ENCODE results near the gene CTXN1. TPM values are rescaled to one million over a fixed set of nuclear protein-coding genes. Genes with fewer than 3 reads are reported as not detected.
A peak's percentile ranks its signal among the peaks of the same experiment; 100 is the strongest.

The CTXN1 gene
- total and polyA plus RNA-seq, 8 donors = 4.2 to 13.3 (median 8.6) TPM

DNA sequence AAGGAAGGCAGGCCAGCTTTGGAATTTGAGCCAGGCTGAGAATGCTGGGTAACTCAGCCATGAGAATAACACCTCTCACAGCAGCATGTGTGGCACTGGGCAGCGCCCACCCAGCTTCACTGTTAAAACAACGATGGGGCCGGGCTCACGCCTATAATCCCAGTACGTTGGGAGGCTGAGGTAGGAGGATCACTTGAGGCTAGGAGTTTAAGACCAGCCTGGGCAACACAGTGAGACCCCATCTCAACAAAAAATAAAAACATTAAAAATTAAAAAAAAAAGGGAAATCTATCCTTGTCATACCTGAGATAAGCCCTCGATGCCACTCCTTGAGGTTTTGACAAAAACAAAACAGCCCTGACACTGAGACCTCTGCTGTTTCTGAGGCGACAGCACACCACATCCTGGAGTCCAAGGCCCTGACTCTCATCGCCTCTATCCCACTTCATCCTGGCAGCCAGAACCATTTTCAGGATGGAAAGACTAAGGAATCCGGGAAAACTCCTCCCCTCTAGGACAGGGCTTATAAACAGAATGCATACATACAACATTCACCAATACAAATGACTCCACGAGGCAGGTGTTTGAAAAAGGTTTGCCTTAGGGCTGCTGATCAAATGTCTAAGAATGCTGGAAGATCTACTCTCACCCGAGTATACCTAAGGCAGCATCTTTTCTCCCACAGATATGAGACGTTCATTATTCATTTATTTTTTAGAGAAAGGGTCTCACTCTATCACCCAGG lies 40.2 kb upstream of the CTXN1 start:
- intact Hi-C loops (cut with DNase I) = loop anchor here in 1 of 2 donors (10.0 kb wide), 1 partner anchor 289 kb away; no protein-coding TSS in a partner anchor
- H3K36me3 ChIP-seq = peaks cover 0 to 91% of the 10 kb centered on the region in 2 donors
- TF ChIP-seq, protein P1, sequence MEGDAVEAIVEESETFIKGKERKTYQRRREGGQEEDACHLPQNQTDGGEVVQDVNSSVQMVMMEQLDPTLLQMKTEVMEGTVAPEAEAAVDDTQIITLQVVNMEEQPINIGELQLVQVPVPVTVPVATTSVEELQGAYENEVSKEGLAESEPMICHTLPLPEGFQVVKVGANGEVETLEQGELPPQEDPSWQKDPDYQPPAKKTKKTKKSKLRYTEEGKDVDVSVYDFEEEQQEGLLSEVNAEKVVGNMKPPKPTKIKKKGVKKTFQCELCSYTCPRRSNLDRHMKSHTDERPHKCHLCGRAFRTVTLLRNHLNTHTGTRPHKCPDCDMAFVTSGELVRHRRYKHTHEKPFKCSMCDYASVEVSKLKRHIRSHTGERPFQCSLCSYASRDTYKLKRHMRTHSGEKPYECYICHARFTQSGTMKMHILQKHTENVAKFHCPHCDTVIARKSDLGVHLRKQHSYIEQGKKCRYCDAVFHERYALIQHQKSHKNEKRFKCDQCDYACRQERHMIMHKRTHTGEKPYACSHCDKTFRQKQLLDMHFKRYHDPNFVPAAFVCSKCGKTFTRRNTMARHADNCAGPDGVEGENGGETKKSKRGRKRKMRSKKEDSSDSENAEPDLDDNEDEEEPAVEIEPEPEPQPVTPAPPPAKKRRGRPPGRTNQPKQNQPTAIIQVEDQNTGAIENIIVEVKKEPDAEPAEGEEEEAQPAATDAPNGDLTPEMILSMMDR (IDR thresholded peaks at IDR 0.05) = no peak

DNA sequence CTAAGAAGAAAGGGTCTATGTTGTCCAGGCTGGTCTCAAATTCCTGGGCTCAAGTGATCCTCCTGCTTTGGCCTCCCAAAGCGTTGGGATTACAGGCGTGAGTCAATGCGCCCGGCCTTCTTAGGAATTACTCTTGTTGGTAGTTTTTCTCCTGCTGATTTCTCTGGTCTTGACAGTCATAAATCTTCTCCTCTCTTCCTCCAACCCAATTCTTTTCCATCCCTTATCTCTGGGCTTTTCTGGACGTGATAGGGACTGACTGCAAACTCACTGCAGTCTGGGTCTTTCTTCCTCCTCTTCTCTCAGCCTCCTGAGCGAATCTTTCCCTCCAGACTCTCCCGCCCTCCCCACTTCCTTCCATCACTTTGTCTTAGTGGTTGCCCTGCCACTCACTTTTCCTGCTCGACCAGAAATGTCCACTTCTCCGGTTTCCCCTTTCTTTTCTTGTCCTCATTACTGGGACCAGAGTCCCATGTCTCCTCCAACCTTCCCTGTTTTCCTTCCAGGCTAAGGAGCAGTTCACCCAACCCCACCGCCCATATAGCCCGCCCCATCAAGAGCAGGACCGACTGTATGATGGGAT lies 39.4 kb upstream of the CTXN1 start:
- no peak overlapping the region for H3K4me3 ChIP-seq
- no peak overlapping the region for H3K27ac ChIP-seq
- TF ChIP-seq, protein P1 (IDR thresholded peaks at IDR 0.05) = no peak
- peaks cover 0 to 94% of the 10 kb centered on the region in 2 donors for H3K36me3 ChIP-seq
- no peak for ATAC-seq
- H3K27me3 ChIP-seq = no peaks in the 10 kb centered on the region
- DNase-seq = peak in 2 of 4 donors; percentile 2 to 19
- intact Hi-C loops (cut with DNase I) = loop anchor here in 1 of 2 donors (10.0 kb wide), 1 partner anchor 289 kb away; no protein-coding TSS in a partner anchor
- H3K9me3 ChIP-seq = no peaks in the 10 kb centered on the region
- no peaks in the 10 kb centered on the region for H3K4me1 ChIP-seq

More for the DNA sequence above, 40.2 kb upstream of the CTXN1 start:
- ATAC-seq = no peak
- Histone ChIP-seq H3K4me3 (no peak overlapping the region), H3K27me3 (no peaks in the 10 kb centered on the region), H3K27ac (no peak overlapping the region), H3K9me3 (no peaks in the 10 kb centered on the region), H3K4me1 (no peaks in the 10 kb centered on the region)
- peak in 1 of 4 donors; percentile 23 for DNase-seq

DNA sequence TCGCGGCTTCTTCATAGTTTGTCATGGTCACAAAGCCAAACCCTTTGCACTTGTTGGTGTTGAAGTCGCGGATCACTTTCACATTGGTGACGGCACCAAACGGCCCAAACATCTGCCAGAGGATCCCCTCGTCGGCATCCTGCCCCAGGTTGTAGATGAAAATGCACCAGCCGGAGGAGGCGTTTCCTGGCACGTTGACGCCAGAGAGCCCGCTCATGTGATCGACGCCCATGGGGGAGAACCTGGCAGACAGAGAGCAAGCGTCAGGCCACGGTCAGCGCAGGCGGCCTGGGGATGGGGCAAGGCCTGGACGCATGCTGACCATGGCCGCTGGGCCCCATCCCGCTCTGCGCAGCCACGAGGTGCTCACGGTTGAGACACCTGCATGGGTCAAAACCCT lies 37.6 kb upstream of the CTXN1 start:
- ATAC-seq (no peak), DNase-seq (peak in 1 of 4 donors; percentile 74)
- no peaks in the 10 kb centered on the region for H3K27me3 ChIP-seq
- H3K4me3 ChIP-seq = no peak overlapping the region
- H3K9me3 ChIP-seq = no peaks in the 10 kb centered on the region
- H3K36me3 ChIP-seq = peaks cover 0 to 88% of the 10 kb centered on the region in 2 donors
- TF ChIP-seq, protein P1 (IDR thresholded peaks at IDR 0.05) = no peak
- H3K27ac ChIP-seq = no peak overlapping the region
- intact Hi-C loops (cut with DNase I) = loop anchor here in 1 of 2 donors (10.0 kb wide), 1 partner anchor 291 kb away; no protein-coding TSS in a partner anchor
- no peaks in the 10 kb centered on the region for H3K4me1 ChIP-seq

DNA sequence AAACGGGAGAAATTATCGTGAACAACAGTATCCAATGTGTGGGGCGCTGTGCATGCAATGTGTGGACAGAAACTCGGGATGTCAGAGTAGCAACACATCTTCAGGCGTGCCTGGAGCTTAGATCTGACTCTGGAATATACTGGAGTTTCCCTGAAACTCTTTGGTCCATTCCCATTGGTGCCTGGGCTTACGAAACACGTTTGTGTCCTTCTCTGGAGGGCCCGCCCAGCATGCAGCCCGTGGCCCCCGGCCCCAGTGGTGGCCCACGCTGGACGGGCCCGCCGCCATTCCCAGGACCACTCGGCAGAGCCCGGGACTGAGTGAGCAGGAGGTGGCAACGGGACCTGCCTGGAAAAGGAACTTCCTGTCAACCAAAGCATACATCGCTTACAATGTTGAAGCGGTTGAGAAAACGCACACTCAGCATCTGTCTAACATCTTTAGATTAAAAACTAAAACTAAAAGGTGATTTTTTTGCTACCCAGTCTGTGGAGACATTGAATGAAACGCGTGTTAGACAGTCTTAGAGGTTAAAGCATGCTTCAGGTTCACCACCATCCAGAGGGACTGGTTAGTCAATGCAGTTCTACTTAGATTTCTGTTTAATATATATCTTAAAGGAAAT lies 36.8 kb upstream of the CTXN1 start:
- peak in 1 of 4 donors; percentile 47 for DNase-seq

More for the DNA sequence above, 36.8 kb upstream of the CTXN1 start:
- Histone ChIP-seq H3K27me3 (no peaks in the 10 kb centered on the region), H3K9me3 (no peaks in the 10 kb centered on the region), H3K27ac (no peak overlapping the region), H3K4me3 (no peak overlapping the region), H3K4me1 (no peaks in the 10 kb centered on the region), H3K36me3 (peaks cover 0 to 87% of the 10 kb centered on the region in 2 donors)
- ATAC-seq = no peak
- intact Hi-C loops (cut with DNase I) = loop anchor here in 1 of 2 donors (10.0 kb wide), 1 partner anchor 292 kb away; no protein-coding TSS in a partner anchor
- TF ChIP-seq, protein P1 (IDR thresholded peaks at IDR 0.05) = no peak

Measured in left lung (tissue), 10 donors.